ENCODE results near the gene ZFP57. TPM values are rescaled to one million over a fixed set of nuclear protein-coding genes. Genes with fewer than 3 reads are reported as not detected.

Gene ZFP57
- total RNA-seq, 1 donor from 2014 or later: 0.51 TPM

DNA sequence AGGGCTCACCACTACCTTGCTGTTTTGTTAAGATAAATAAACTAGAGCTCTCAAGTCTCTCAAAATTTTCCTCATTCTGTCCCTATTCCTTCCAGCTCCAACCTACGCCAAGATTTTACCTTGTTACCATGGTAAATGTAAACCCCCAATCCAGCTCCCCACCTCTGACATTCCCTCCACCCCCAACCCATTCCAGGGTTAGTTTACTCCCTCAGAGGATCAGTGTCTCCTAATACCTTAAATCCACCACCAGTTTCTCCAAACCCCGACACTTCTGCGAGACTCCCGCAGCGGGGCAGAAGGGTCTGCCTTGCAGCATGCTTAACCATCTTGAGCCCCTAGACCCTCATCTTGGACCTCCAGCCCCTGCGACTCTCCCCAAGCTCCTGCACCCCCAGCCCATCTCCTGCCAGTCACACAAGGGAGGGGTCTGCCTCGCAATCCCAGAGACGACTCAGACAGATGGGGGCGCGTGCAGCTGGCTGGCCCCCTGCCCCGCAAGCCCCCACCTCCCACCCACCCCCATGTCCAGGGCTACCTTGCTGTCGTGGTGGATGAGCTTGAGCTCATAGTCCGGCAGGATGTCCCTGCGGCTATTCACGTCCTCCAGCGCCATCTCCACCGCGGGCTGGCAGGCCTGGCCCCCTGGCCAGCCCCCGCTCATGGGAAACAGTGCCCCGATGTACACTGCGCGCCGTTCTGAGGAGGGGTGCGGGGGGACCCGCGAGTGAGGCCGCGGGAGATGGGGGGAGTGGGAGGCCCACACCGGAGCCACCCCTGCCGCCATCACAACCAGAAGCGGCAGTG is 53.8 kb downstream of the ZFP57 start:
- no peak for DNase-seq (ENCODE audit: low read depth in 2 of 2)

DNA sequence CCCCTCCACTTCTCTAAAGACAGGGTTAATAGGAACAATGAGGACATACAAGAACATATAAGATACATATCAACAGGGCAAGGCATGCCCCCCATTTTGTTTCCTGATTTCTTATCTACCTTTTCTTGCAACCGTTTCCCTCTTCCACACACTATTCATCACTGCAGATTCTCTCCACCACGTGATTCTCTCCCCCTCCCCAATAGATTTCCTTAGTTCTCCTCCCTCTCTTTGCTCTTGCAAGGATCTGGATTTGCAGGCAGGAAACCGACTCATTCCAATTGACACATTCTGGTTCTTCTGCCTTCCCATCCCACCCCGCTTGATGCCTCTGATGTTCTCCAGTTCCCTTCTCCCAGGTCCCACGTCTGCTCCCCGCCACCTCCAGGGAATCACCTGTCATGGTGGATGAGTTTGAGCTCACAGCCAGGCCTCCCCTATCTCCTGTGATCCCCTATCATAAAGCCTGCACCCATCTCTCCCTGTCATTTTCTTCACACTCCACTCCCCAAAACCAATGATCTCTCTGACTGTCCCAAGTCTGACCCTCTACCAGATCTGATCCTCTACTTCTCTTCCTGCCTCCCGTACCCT is 55.5 kb downstream of the ZFP57 start:
- DNase-seq (ENCODE audit: low read depth in 2 of 2): no peak

DNA sequence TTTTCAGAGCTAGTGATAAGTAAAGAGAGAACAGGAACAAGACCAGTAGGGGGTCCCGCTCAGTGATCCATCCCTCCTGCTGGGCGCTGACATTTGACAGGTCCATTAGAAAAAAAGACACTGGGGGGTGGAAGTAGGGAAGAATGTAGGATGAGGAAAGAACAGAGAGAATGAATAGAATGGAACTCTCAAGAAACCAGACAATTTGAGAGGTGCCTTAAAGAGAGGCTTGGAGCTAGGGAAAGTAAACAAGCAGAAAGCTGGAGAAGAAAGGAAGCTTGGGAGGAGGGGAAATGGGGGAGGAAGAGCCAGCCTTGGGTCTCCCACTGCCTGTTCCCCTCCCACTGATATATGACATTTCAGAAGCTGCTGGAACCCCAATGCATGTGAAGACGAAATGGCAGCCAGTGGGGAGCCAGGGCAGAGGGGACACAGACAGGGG is 56.4 kb downstream of the ZFP57 start:
- DNase-seq (ENCODE audit: low read depth in 2 of 2): no peak

Other genes with a start within 250 kb of the ZFP57 start
- gene OR10C1, start 241.8 kb downstream of the ZFP57 start, total RNA-seq: not detected in 2 replicates
- not detected in 2 replicates for gene OR11A1, start 224.1 kb downstream of the ZFP57 start, total RNA-seq
- gene OR2H1, start 224.0 kb downstream of the ZFP57 start, total RNA-seq: under 0.01 TPM in 1 of 2 replicates, not detected in the other
- gene MAS1L, start 193.2 kb downstream of the ZFP57 start, total RNA-seq: not detected in 2 replicates
- gene UBD, start 121.4 kb downstream of the ZFP57 start, total RNA-seq: 39.0 and 91.9 TPM in 2 replicates
- not detected in 2 replicates for gene OR2H2, start 96.0 kb downstream of the ZFP57 start, total RNA-seq
- gene GABBR1, start 48.0 kb downstream of the ZFP57 start, total RNA-seq: 1.9 and 2.9 TPM in 2 replicates
- gene MOG, start 24.1 kb downstream of the ZFP57 start, total RNA-seq: not detected in 2 replicates
- 15.0 and 22.3 TPM in 2 replicates for gene HLA-F, start 42.3 kb upstream of the ZFP57 start, total RNA-seq
- not detected in 2 replicates for gene HLA-G, start 146.7 kb upstream of the ZFP57 start, total RNA-seq